Measurements from ENCODE around the gene KRTAP20-1.

GRCh38 chr21:30638686-30639085, 22.5 kb downstream of the KRTAP20-1 start:
- TF ChIP-seq CTCF (conservative IDR thresholded peaks at IDR 0.05; ENCODE audit: low read length) (no peak), EZH2phosphoT487 (IDR thresholded peaks at IDR 0.05; ENCODE audit: borderline replicate concordance) (no peak)
